H9 (cell line): ENCODE data around the gene EPHA2. TPM values are rescaled to one million over a fixed set of nuclear protein-coding genes. Genes with fewer than 3 reads are reported as not detected.

Source experiments
- DNase-seq: peaks from one replicate; pipeline ENCODE4 v3.0.0-alpha.2; 2017
- H2AFZ ChIP-seq: one replicate; pipeline ENCODE4 v1.6.1; 2013; ENCODE audit warnings: mild to moderate bottlenecking, low read length, control low read depth, moderate library complexity
- H2AK5ac ChIP-seq: 2 replicates; pipeline ENCODE4 v1.6.1; 2013; ENCODE audit warnings: low read length, control low read depth, mixed read lengths; ENCODE audit not compliant: insufficient read length
- H2BK120ac ChIP-seq: one replicate; pipeline ENCODE4 v1.6.1; 2013; ENCODE audit warnings: low read depth, mild to moderate bottlenecking, low read length, control low read depth, inconsistent platforms; ENCODE audit not compliant: poor library complexity, severe bottlenecking
- H2BK12ac ChIP-seq: 2 replicates; pipeline ENCODE4 v1.6.1; 2013; ENCODE audit warnings: low read length, control low read depth, mixed read lengths, low read depth; ENCODE audit not compliant: insufficient read length
- H2BK15ac ChIP-seq: 2 replicates; pipeline ENCODE4 v1.6.1; 2013; ENCODE audit warnings: low read depth, low read length, control low read depth
- H2BK20ac ChIP-seq: one replicate; pipeline ENCODE4 v1.6.1; 2013; ENCODE audit warnings: low read depth, mild to moderate bottlenecking, low read length, control low read depth, inconsistent platforms; ENCODE audit not compliant: poor library complexity, severe bottlenecking
- H2BK5ac ChIP-seq: 2 replicates; pipeline ENCODE4 v1.6.1; 2013; ENCODE audit warnings: low read length, control low read depth, mixed read lengths; ENCODE audit not compliant: insufficient read length
- H3K14ac ChIP-seq: 2 replicates; pipeline ENCODE4 v1.6.1; 2013; ENCODE audit warnings: low read length, control low read depth; ENCODE audit not compliant: insufficient read depth
- H3K18ac ChIP-seq: 2 replicates; pipeline ENCODE4 v1.6.1; 2013; ENCODE audit warnings: low read depth, mild to moderate bottlenecking, mixed read lengths, low read length, control low read depth; ENCODE audit not compliant: insufficient read length
- H3K23ac ChIP-seq: 2 replicates; pipeline ENCODE4 v1.6.1; 2013; ENCODE audit warnings: low read length, control low read depth, mixed read lengths, low read depth; ENCODE audit not compliant: insufficient read length
- H3K23me2 ChIP-seq: 2 replicates; pipeline ENCODE4 v1.6.1; 2013; ENCODE audit warnings: low read depth, mild to moderate bottlenecking, mixed read lengths, low read length, control low read depth; ENCODE audit not compliant: insufficient read length, poor library complexity, severe bottlenecking
- H3K27ac ChIP-seq: 2 replicates; pipeline ENCODE4 v1.5.1; 2013; ENCODE audit warnings: low read length, control low read depth, mixed read lengths, low read depth; ENCODE audit not compliant: insufficient read length
- H3K27me3 ChIP-seq: 2 replicates; pipeline ENCODE4 v1.6.1; 2013; ENCODE audit warnings: low read length, control low read depth, inconsistent platforms; ENCODE audit not compliant: insufficient read depth
- H3K4ac ChIP-seq: 2 replicates; pipeline ENCODE4 v1.6.1; 2013; ENCODE audit warnings: low read depth, mild to moderate bottlenecking, control low read depth, inconsistent platforms, low read length, moderate library complexity
- H3K4me1 ChIP-seq: 2 replicates; pipeline ENCODE4 v1.6.1; 2013; ENCODE audit warnings: low read length, control low read depth, inconsistent platforms; ENCODE audit not compliant: insufficient read depth
- H3K4me2 ChIP-seq: 2 replicates; pipeline ENCODE4 v1.6.1; 2013; ENCODE audit warnings: low read length, control low read depth, mixed read lengths; ENCODE audit not compliant: insufficient read length, insufficient read depth
- H3K56ac ChIP-seq: 2 replicates; pipeline ENCODE4 v1.6.1; 2013; ENCODE audit warnings: low read depth, mild to moderate bottlenecking, mixed read lengths, low read length, control low read depth; ENCODE audit not compliant: insufficient read length
- H3K79me1 ChIP-seq: 2 replicates; pipeline ENCODE4 v1.6.1; 2013; ENCODE audit warnings: low read depth, mild to moderate bottlenecking, moderate library complexity, low read length, control low read depth, inconsistent platforms; ENCODE audit not compliant: insufficient read depth, poor library complexity, severe bottlenecking
- H3K79me2 ChIP-seq: 2 replicates; pipeline ENCODE4 v1.6.1; 2013; ENCODE audit warnings: low read length, control low read depth, inconsistent platforms; ENCODE audit not compliant: insufficient read depth
- H3K9ac ChIP-seq: 2 replicates; pipeline ENCODE4 v1.6.1; 2013; ENCODE audit warnings: low read length, control low read depth, mixed read lengths; ENCODE audit not compliant: insufficient read length; ENCODE audit errors: extremely low read depth
- H3K9me3 ChIP-seq: one replicate; pipeline ENCODE4 v1.6.1; 2013; ENCODE audit warnings: low read depth, low read length, inconsistent platforms; ENCODE audit not compliant: control insufficient read depth
- H3T11ph ChIP-seq: one replicate; pipeline ENCODE4 v1.6.1; 2013; ENCODE audit warnings: mild to moderate bottlenecking, low read length, control low read depth, inconsistent platforms
- H4K20me1 ChIP-seq: one replicate; pipeline ENCODE4 v1.6.1; 2013; ENCODE audit not compliant: control insufficient read depth, insufficient read length, insufficient read depth
- H4K5ac ChIP-seq: 2 replicates; pipeline ENCODE4 v1.6.1; 2013; ENCODE audit warnings: low read depth, mild to moderate bottlenecking, mixed read lengths, low read length, control low read depth; ENCODE audit not compliant: insufficient read length
- H4K8ac ChIP-seq: replicated peaks from 2 replicates; pipeline ENCODE4 v1.6.1; 2013; ENCODE audit warnings: low read length, control low read depth, mixed read lengths, low read depth; ENCODE audit not compliant: insufficient read length
- H4K91ac ChIP-seq: 2 replicates; pipeline ENCODE4 v1.6.1; 2013; ENCODE audit warnings: low read depth, mild to moderate bottlenecking, moderate library complexity, mixed read lengths, low read length, control low read depth; ENCODE audit not compliant: insufficient read length
- H3K27ac Mint-ChIP-seq, 3 experiments: 2 replicates in 2 of 3; 3 replicates in 1 of 3; pipeline ENCODE4 v1.8.0; 2020 to 2021; ENCODE audit warnings: mixed read lengths in 3 of 3, mild to moderate bottlenecking in 1 of 3, moderate library complexity in 1 of 3
- H3K27me3 Mint-ChIP-seq: 2 replicates; pipeline ENCODE4 v1.8.0; 2021; ENCODE audit warnings: low read depth, mild to moderate bottlenecking, moderate library complexity, mixed read lengths
- H3K36me3 Mint-ChIP-seq, 3 experiments: 2 replicates in 2 of 3; 3 replicates in 1 of 3; pipeline ENCODE4 v1.8.0; 2020 to 2021; ENCODE audit warnings: low read depth in 3 of 3, mixed read lengths in 3 of 3; ENCODE audit not compliant: insufficient read depth in 1 of 3
- H3K4me1 Mint-ChIP-seq, 2 experiments: 2 replicates each; pipeline ENCODE4 v1.8.0; 2020; ENCODE audit warnings: mixed read lengths in 2 of 2
- H3K4me3 Mint-ChIP-seq, 2 experiments: 2 replicates in 1 of 2; 3 replicates in 1 of 2; pipeline ENCODE4 v1.8.0; 2020 to 2021; ENCODE audit warnings: mild to moderate bottlenecking in 2 of 2, mixed read lengths in 2 of 2, moderate library complexity in 1 of 2
- H3K9me3 Mint-ChIP-seq, 2 experiments: 2 replicates in 1 of 2; 3 replicates in 1 of 2; pipeline ENCODE4 v1.8.0; 2020; ENCODE audit warnings: mild to moderate bottlenecking in 2 of 2, mixed read lengths in 2 of 2, moderate library complexity in 1 of 2
- WGBS: extraction: QIAGEN DNeasy Blood & Tissue Kit; methylation state at CpG from one replicate; pipeline ENCODE4 v1.1.7; 2013; ENCODE audit warnings: missing lambda C conversion rate, low lambda C conversion rate, mixed read lengths; ENCODE audit not compliant: insufficient read length; ENCODE audit errors: extremely low coverage; 5-methylcytosine and 5-hydroxymethylcytosine counted together
- total RNA-seq: library from RNA; stranded (reverse); gene quantifications from 2 replicates; pipeline ENCODE4 v1.2.1, GENCODE V29; 2021
- TF ChIP-seq, protein P1 (sequence below): fragments of 200-600 bp; sonication (generic); conservative IDR thresholded peaks from 3 replicates; pipeline ENCODE4 v1.8.0; 2021; ENCODE audit warnings: antibody characterized with exemption, mild to moderate bottlenecking

Gene EPHA2
- total RNA-seq, 1 experiment from 2014 or later: 33.1 TPM

DNA sequence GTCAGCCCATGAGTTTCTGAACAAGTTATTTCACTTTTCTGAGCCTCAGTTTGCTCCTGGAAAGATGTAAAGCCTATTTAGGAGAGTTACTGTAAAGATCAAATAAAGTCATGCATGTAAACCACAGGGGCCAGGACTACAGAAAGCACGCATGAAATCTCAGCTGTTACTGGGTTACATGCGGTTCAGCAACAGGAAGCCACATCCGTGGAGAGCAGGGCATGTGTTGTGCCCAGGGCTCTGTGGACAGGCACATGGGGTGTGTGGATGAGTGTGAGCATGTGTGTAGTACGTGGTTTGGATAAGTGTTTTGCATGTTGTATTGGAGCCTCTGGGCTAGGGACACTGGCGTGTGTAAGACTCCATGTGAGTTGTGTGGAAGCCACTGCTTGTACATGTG is 2.2 kb upstream of the EPHA2 start:
- Histone ChIP-seq H3K4me2 (no peak overlapping the region), H3K27me3 (no peaks in the 10 kb centered on the region; the same call in 1 of the 2 replicates), H3K56ac (no peak overlapping the region), H4K20me1 (no peaks in the 10 kb centered on the region), H2BK12ac (no peak overlapping the region), H3K18ac (no peak overlapping the region), H2BK20ac (no peak overlapping the region), H3K9me3 (no peaks in the 10 kb centered on the region), H3K23me2 (peaks cover 7% of the 10 kb centered on the region), H3K4me1 (peaks cover 3% of the 10 kb centered on the region; the same call in 1 of the 2 replicates), H4K8ac (no peak overlapping the region), H3K14ac (no peak overlapping the region), H2AK5ac (no peak overlapping the region), H3K79me2 (peaks cover 18% of the 10 kb centered on the region; the same call in 1 of the 2 replicates), H3K79me1 (no peaks in the 10 kb centered on the region), H3T11ph (no peak overlapping the region), H2BK5ac (no peak overlapping the region), H3K9ac (no peak overlapping the region), H3K27ac (no peak overlapping the region), H4K5ac (no peak overlapping the region), H2AFZ (no peak overlapping the region), H4K91ac (no peak overlapping the region), H2BK15ac (no peak overlapping the region), H2BK120ac (no peak overlapping the region), H3K4ac (no peak overlapping the region), H3K23ac (no peak overlapping the region)
- peaks cover 0 to 1% (median 0%) of the 10 kb centered on the region in 3 experiments; a peak in 1 of 7 replicates for H3K36me3 Mint-ChIP-seq
- TF ChIP-seq, protein P1, sequence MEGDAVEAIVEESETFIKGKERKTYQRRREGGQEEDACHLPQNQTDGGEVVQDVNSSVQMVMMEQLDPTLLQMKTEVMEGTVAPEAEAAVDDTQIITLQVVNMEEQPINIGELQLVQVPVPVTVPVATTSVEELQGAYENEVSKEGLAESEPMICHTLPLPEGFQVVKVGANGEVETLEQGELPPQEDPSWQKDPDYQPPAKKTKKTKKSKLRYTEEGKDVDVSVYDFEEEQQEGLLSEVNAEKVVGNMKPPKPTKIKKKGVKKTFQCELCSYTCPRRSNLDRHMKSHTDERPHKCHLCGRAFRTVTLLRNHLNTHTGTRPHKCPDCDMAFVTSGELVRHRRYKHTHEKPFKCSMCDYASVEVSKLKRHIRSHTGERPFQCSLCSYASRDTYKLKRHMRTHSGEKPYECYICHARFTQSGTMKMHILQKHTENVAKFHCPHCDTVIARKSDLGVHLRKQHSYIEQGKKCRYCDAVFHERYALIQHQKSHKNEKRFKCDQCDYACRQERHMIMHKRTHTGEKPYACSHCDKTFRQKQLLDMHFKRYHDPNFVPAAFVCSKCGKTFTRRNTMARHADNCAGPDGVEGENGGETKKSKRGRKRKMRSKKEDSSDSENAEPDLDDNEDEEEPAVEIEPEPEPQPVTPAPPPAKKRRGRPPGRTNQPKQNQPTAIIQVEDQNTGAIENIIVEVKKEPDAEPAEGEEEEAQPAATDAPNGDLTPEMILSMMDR: no peak
- H3K27ac Mint-ChIP-seq: no peak overlapping the region
- no peak for DNase-seq
- peaks cover 40% of the 10 kb centered on the region for H3K27me3 Mint-ChIP-seq
- H3K9me3 Mint-ChIP-seq: no peaks in the 10 kb centered on the region
- peaks cover 38% of the 10 kb centered on the region in 2 experiments for H3K4me1 Mint-ChIP-seq
- H3K4me3 Mint-ChIP-seq: no peak overlapping the region
- WGBS: no CpG with 5 or more reads among the region's 5 CpGs
